ENCODE data around the gene AK9.
A peak's percentile ranks its signal among the peaks of the same experiment; 100 is the strongest.
"Not testable (repeated sequence)": the region's sequence is repeated elsewhere in the genome, so short reads cannot be mapped to it uniquely, and the experiment has no call there.

Gene AK9

DNA sequence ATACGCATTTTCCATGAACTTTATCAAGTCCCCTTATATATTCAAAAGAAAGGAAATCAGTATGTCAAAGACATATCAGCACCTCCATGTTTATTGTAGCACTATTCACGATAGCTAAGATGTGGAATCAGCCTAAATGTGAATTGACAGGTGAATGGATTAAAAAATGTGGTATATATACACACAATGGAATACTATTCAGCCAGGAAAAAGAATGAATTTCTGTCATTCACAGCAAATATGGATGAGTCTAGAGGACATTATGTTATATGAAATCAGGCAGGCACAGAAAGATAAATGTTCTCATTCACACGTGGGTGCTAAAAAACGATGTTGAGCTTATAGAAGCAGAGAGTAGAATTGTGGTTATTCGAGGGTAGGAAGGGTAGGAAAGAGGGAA is 5.4 kb upstream of the AK9 start:
- no peak for DNase-seq (ENCODE audit: low read depth in 2 of 2)

DNA sequence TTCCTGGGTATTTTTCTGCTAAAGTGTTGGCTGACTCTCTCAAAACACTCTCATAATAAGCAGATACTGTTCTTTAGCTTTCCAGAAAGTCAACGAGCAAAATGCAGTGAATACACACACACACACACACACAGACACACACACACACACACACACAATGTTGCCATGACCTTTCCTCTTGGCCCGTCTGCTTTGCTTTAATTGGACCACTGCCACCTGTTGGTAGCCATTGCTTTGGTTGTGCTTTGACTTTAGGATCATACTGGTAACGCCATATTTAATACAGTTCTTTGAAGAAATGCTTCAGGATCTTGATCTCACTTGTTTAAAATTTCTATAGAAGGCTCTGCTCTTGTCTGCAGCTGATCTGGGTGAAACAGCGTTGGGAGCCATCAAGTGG is 4.5 kb upstream of the AK9 start:
- DNase-seq (ENCODE audit: low read depth in 2 of 2), result no peak

DNA sequence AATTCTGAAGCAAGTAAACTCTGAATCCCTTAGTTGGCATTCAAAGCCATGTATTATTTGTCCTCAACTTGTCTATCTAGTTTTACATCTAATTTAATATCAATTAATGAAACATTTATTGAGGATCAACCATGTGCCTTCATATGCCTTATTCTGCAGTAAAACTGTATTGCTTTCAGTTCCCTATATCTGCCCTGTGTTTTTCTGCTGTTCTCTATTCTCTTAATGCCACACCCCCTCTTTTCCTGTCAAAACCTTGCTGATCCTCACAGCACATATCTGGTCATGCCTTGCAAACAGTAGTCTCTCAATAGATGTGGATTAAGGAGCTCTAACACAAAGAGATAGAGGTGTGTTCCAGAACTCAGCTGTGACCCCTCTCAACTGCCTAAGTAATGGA is 2.1 kb upstream of the AK9 start:
- DNase-seq (ENCODE audit: low read depth in 2 of 2), result no peak

- DNase-seq (ENCODE audit: low read depth in 2 of 2), result peak in 1 of 2 donors; percentile 32
Observed at GRCh38 chr6:109690373-109690736, 647 bp downstream of the AK9 start.

DNA sequence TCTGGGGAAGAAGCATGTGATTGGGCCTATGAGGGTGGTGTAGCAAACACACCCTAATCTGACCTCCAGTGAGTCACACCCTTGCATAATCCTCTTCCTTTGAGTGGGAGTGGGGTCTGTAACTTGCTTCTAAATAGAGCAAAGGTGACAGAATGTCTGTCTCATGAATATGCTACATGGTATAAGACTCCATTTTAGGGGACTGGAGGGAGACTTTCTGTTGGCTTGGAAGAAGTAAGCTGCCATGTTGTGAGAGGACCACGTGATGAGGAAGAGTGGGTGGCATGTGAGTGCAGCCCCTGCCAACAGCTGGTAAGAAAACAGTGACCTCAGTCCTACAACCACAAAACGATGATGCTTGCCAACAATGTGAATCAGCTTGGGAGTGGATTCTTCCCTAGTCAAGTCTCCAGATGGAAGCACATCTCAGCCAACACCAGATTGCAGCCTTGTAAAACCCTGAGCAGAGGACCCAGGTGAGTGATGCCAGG is 3.7 kb downstream of the AK9 start:
- no peak for DNase-seq (ENCODE audit: low read depth in 2 of 2)

GRCh38 chr6:109686566-109687265 is 4.3 kb downstream of the AK9 start:
- no peak for DNase-seq (ENCODE audit: low read depth in 2 of 2)

- DNase-seq (ENCODE audit: low read depth in 2 of 2), result not testable (repeated sequence)
Observed at GRCh38 chr6:109678661-109679505, 12.1 kb downstream of the AK9 start.

GRCh38 chr6:109678240-109678639 is 12.8 kb downstream of the AK9 start:
- DNase-seq (ENCODE audit: low read depth in 2 of 2), result no peak

- DNase-seq (ENCODE audit: low read depth in 2 of 2), result no peak
Observed at GRCh38 chr6:109676724-109677123, 14.3 kb downstream of the AK9 start.

GRCh38 chr6:109672839-109673238 is 18.2 kb downstream of the AK9 start:
- no peak for DNase-seq (ENCODE audit: low read depth in 2 of 2)

GRCh38 chr6:109672175-109672574 is 18.8 kb downstream of the AK9 start:
- DNase-seq (ENCODE audit: low read depth in 2 of 2), result no peak

DNA sequence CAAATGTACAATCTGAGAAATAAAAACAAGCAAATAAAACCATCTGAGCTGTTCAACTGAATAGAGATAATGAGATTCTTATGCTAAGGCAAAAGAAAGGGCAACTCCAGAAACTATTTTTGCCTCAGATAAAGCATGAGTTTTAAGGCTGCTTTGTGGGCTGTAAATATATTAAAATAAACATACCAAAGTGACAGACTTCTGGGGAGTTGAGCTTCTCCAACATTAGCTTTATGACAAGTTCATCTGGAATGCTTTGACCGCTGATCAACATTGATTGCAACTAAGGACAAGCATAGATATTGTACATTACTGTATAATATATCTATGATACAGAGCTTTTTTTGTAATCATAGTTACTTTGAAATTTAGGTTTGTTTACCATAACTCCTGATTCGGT is 19.3 kb downstream of the AK9 start:
- DNase-seq (ENCODE audit: low read depth in 2 of 2), result no peak

GRCh38 chr6:109669811-109670210 is 21.2 kb downstream of the AK9 start:
- no peak for DNase-seq (ENCODE audit: low read depth in 2 of 2)

- DNase-seq (ENCODE audit: low read depth in 2 of 2), result no peak
Observed at GRCh38 chr6:109662192-109662591, 28.8 kb downstream of the AK9 start.

GRCh38 chr6:109660526-109661320 is 30.3 kb downstream of the AK9 start:
- no peak for DNase-seq (ENCODE audit: low read depth in 2 of 2)

DNA sequence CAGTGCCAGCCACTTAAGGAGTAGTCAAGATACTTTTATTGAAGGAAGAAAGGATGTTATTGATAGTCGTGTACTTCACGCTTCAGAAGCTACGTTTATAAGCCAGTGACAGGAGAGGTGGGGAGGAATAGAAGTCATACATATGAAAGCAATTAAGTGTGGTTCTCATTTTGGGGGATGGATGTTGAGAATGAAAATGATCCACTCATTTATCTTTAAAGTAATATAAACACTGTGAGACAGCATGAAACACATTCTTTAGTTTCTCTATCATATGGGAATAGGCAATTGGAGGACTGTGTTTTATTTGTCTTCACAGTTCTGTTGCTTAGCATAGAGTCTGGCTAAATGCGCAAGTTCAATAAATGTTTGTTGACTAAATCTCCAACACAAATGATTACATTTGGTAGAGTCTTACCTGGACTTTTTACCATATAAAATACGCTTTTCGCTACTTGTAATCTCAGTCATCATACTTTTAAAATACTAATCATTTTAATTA is 35.2 kb downstream of the AK9 start:
- DNase-seq (ENCODE audit: low read depth in 2 of 2), result no peak

GRCh38 chr6:109653264-109653663 is 37.7 kb downstream of the AK9 start:
- DNase-seq (ENCODE audit: low read depth in 2 of 2), result no peak

DNA sequence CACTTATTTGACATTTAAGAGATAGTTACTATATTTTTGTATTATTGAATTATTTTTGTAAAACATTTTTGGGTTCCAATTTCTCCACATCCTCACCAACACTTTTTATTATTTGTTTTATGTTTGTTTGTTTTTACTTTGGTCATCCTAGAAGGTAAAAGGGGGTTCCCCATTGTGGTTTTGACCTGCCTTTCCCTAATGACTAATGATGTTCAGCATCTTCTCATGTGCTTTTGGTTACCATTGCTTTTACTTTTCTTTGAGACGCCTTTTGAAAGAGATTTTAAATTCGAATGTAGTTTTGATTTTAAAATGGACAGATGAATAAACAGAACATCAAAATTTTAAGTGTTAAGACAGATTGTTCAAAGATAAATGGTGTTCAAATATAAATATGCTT is 46.9 kb downstream of the AK9 start:
- DNase-seq (ENCODE audit: low read depth in 2 of 2), result no peak

GRCh38 chr6:109632405-109632804 is 58.6 kb downstream of the AK9 start:
- no peak for DNase-seq (ENCODE audit: low read depth in 2 of 2)

- DNase-seq (ENCODE audit: low read depth in 2 of 2), result no peak
Observed at GRCh38 chr6:109631403-109631802, 59.6 kb downstream of the AK9 start.

DNA sequence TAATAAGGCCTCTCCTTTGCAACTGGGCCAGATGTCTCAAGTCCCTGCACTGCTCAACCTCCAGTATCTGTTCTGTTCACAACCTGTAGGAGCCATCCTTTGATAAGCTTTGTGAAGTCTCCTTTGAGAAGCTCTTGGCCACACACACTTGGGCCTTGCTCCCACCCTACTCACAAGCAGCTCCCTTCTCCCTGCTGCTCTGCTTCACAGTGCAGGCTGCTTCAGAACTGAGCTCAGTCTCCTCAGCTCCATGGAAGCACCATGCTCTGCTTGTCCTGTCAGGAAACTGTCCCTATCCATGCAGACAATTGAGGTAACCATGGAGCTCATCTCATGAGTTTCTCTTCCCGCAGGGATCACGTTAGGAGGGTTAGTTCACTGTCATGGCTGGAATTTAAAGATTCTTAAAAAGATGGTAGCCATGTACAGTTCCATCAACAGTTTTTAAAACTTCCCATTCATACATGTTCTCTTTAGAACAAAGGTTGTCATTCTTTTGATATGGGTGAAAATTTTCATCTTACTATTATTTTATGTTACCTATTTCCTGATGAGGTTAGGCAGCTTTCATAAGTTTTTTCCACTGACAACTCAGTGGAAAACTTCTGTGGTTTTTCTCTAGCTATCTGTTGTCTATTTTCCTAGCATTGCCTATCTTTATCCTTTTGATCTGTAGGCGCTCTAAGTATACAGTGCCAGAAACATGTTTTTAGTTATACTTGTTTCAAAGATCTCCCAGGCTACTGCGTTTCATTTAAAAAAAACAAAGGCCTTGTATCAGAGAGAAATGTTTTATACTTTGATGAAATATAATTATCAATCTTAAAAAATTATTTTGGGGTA is 62.6 kb downstream of the AK9 start:
- no peak for DNase-seq (ENCODE audit: low read depth in 2 of 2)

All from stimulated activated CD8-positive, alpha-beta memory T cell treated with anti-CD3 and anti-CD28 coated beads, Interleukin-15, amount 100 ng/mL, for 4 hours (primary cell).